Right forelimb (tissue), 1 donor: ENCODE results near the gene ST8SIA5.

Source experiments
- DNase-seq: peaks from one replicate; pipeline ENCODE4 v3.0.0-alpha.2; 2018

The ST8SIA5 gene

GRCh38 chr18:46705521-46705920, 51.3 kb downstream of the ST8SIA5 start:
- no peak for DNase-seq

- no peak for DNase-seq
Observed at GRCh38 chr18:46704816-46705215, 52.0 kb downstream of the ST8SIA5 start.

- DNase-seq, result no peak
Observed at GRCh38 chr18:46704189-46704588, 52.7 kb downstream of the ST8SIA5 start.

GRCh38 chr18:46702471-46702870, 54.4 kb downstream of the ST8SIA5 start:
- no peak for DNase-seq

- no peak for DNase-seq
Observed at GRCh38 chr18:46700066-46700824, 56.6 kb downstream of the ST8SIA5 start.

GRCh38 chr18:46696702-46697101, 60.2 kb downstream of the ST8SIA5 start:
- DNase-seq, result no peak

GRCh38 chr18:46696268-46696667, 60.6 kb downstream of the ST8SIA5 start:
- no peak for DNase-seq

GRCh38 chr18:46693996-46694395, 62.9 kb downstream of the ST8SIA5 start:
- no peak for DNase-seq

GRCh38 chr18:46688853-46689525, 67.9 kb downstream of the ST8SIA5 start:
- DNase-seq, result no peak

GRCh38 chr18:46686186-46686585, 70.7 kb downstream of the ST8SIA5 start:
- no peak for DNase-seq

- DNase-seq, result no peak
Observed at GRCh38 chr18:46683252-46683651, 73.6 kb downstream of the ST8SIA5 start.

- no peak for DNase-seq
Observed at GRCh38 chr18:46680784-46681695, 75.8 kb downstream of the ST8SIA5 start.

GRCh38 chr18:46679846-46680598, 76.8 kb downstream of the ST8SIA5 start:
- DNase-seq, result no peak

- no peak for DNase-seq
Observed at GRCh38 chr18:46678785-46679399, 78.0 kb downstream of the ST8SIA5 start.

- no peak for DNase-seq
Observed at GRCh38 chr18:46678041-46678440, 78.8 kb downstream of the ST8SIA5 start.

- no peak for DNase-seq
Observed at GRCh38 chr18:46677611-46678010, 79.2 kb downstream of the ST8SIA5 start.

GRCh38 chr18:46676182-46676835, 80.5 kb downstream of the ST8SIA5 start:
- no peak for DNase-seq

GRCh38 chr18:46675112-46675511, 81.7 kb downstream of the ST8SIA5 start:
- DNase-seq, result no peak

- no peak for DNase-seq
Observed at GRCh38 chr18:46672062-46672970, 84.5 kb downstream of the ST8SIA5 start.

GRCh38 chr18:46668694-46669093, 88.2 kb downstream of the ST8SIA5 start:
- DNase-seq, result no peak

GRCh38 chr18:46668135-46668534, 88.7 kb downstream of the ST8SIA5 start:
- DNase-seq, result no peak
